HG02798 (cell line): ENCODE results near the gene CCM2.
"Not testable (repeated sequence)": the region's sequence is repeated elsewhere in the genome, so short reads cannot be mapped to it uniquely, and the experiment has no call there.

Source experiments
- ATAC-seq: cut with Tn5 transposase; IDR thresholded peaks from one replicate; pipeline ENCODE4 v1.9.1; 2021; ENCODE audit warnings: mild to moderate bottlenecking; ENCODE audit not compliant: unreplicated experiment, poor library complexity

CCM2 gene

DNA sequence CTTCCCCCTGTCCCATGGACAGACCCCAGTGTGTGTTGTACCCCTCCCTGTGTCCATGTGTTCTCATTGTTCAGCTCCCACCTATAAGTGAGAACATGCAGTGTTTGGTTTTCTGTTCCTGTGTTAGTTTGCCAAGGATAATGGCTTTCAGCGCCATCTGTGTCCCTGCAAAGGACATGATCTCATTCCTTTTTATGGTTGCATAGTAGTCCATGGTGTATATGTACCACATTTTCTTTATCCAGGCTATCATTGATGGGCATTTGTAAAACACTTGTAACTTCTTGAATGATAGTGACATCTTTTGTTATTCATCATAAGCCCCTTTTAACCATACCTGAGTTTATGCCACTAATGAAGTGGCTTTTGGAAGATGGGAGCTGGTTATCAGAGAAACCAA, 114.3 kb downstream of the CCM2 start:
- not testable (repeated sequence) for ATAC-seq

DNA sequence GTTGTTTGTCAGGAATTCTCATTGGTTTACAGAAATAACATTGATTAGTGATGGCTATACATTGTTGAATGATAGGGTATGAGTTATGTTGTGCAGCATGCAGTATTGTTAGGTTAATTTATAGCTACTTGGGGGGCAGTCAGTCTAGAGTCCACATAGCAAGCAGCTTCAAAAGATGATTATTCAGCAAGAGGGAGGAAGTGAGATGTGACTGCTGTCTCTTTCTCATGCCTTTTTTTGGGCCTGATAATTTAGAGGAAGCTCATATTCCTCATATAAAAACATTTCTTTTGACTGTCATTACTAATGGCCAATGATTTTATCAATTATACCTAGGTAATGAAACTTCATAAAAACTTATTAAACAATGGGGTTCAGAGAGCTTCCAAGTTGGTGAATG, 114.9 kb downstream of the CCM2 start:
- no peak for ATAC-seq

DNA sequence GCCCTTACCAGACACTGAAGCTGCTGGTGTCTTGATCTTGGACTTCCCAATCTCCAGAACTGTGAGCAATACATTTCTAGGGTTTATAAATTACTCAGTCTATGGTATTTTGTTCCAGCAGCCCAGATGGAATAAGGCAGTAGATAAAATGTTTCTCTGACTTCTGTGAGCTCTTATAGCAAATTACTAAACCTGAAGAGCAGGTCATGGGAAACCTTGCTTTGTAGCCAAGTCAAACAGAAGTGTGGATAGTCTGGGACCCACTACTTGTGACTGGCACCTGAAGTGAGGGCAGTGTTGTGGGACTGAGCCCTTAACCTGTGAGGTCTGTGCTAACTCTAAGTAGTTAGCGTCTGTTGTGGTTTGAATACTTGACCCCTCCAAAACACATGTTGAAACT, 116.0 kb downstream of the CCM2 start:
- ATAC-seq, result no peak

DNA sequence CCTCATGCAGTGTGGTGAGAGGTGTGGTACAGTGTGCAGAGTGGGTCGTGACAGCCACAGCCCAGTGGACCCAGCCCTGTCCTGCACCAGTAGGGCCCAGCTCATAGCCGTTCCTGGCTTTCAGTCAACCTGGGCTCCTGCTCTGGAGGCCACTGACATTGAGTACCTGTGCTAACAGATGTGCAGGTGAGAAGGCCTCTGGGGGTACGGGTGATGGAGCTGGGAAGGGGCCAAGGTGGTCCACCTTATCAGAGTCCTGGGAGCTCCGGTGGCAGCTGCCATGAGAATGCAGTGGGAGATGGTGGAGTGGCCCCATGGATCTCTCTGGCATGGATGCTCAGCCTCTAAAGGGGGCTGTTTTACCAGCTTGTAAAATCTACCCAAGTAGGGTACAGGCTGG, 117.6 kb downstream of the CCM2 start:
- no peak for ATAC-seq

DNA sequence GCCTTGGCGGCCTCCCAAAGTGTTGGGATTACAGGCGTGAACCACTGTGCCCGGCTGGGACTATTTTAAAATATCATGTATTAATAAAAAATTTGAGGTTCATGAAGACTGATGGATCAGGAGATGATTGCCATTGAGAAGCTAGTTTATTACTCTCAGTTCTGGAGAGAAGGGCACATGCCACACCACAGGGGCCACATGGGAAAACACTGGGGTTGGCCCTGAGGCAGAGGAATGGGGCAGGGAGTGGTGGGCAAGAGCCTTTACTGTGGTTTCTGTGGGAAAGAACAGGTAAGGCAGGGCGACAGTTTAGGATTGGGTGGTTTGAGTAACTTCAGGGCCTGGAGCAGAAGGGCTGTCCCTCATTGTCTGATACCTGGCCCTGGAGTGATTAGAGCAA, 118.3 kb downstream of the CCM2 start:
- ATAC-seq, result no peak

DNA sequence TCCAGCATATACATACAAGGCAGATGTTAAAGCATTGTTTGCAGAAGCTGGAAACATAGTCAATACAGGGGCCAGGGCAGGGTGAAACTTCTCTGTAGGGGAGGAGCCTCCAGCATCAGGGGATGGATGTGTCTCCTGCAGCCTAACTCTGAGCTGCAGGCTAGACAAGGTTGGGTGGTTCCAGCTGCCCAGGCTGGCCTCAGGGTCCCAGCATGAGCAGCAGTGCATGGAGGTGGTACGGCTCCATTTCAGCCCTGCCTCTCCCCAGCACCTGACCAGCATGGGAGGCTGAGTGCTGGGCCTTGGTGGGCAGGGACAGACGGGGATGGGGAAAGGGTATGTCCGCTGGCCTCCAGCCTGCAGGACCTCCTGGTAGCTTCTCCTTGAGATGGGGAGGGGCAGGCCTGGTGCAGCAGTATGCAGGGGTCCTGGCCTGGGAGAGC, 118.9 kb downstream of the CCM2 start:
- ATAC-seq, result no peak

DNA sequence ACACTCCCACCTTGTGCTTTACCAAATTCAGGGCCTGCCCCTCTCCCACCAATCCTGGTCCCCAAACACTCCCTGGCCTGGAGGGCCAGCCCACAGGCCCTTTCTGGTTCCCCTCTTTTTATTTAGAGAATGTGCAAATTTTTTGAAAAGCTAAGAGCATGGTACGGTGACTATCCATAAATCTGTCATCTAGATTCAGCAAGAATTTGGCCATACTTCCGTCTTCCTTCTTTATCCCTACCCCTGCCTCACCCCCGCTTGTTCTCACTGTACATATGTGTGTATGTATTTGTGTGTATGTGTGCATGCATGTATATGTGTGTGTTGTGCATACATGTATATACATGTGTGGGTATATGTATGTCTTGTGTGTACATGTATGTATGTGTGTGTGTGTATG, 119.5 kb downstream of the CCM2 start:
- ATAC-seq, result no peak

DNA sequence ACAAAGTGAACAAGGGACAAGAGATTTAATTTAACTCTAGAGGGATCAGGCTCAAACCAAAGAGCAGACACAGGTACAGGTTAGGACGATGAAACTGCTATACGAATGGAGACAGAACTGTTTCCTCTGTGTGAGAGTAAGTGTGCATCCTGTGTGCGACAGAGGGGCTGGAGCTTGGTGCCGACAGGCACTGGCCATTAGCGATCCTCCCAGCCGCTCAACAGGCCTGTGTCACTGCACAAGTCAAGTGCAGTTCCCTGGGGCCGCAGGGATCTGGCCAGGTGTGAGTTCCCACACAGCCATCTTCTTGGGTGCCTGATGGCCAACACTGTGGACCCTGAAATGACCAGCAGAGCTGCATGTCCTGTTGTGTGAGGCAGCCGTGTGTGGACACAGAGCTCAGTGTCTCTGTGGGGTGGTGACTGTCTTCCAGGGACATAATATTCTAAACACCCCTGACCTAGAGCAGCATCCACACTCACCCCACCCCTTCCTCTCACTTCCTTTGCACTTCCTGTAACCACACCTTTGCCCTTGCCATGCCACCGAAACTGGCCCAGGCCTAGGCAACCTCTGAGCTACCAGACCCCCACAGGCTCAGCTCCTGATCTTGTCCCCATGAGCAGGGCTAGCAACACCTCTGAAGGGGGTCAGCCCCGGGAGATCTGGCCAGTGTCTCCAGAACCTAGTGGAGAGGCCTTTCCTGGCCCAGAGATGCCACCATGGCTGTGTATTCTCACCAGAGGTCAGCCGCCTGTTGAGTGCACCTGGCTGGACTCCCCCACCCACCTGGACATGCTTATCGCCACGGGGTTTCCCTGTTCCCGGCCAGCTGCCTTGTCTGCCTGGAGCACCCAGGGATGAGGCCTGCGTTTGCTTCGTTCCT, 123.2 kb downstream of the CCM2 start:
- no peak for ATAC-seq

DNA sequence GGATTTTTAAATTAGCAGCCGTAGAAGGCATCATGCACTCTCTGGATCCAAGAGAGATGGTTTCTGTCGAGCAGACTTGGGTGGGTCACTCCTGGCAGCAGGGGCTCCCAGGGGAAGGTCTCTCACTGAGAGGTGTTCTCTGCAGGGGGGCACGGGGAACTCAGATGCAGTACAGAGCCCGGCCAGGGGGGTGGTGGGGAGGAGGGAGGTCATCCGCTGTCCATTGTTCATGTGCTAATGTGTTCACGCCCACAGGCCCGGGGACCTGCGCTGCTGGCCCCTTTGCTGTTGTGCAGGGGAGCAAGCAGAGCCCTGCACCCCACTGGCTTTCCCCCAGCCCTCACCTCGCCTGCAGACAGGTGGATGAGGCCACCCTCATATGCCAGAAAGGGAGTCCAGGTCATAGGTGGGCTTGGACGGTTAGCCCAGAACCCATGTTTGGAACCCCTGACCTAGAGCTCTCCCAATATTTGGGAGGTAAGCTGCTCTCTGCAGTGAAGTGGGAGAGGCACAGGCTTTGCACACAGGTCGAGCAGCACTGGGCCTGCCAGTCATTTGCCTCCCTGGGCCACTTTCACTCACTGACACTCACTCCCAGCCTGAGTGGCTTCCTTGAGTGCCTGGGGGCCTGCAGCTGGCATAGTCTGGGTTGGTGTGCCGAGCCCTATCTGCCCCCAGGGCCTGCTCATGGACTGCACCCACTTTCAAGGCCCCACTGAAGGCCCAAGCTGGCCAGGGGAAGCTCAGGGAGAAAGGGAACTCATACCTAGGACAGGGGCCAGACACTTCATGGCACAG, 124.1 kb downstream of the CCM2 start:
- no peak for ATAC-seq

DNA sequence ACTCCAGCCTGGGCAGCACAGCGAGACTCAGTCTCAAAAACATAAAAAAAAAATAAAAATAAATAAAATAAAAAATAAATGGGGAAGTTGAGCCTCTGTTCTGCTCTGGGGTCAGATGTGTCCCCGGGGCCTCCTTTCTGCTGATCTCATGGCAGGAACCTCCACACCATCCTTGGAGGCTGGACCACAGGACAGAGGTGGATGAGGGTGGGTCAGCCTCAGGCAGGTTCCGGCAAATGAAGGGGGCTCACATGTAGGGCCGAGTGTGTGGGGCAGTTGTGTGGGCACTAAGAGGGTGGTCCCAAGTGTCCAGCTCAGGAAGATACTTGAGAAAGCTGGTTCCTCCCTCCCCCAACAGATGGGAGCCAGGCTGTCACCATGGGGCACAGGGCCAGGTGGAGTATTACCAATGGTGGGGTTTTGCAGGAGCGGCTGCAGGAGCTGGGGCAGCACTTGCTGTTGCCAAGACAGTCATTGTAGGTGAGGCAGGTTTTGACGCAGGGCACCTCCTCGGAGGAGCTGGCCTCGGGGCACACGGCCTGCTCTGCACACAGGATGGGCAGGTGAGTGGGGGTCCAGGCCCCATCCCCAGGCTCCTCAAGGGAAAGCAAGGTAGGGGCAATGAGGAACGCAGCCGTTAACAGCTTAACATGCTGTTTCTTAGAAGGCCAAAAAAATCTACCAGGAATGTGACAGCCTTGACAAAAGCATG, 125.3 kb downstream of the CCM2 start:
- no peak for ATAC-seq
